ENCODE results near the gene IGFN1. TPM values are rescaled to one million over a fixed set of nuclear protein-coding genes. Genes with fewer than 3 reads are reported as not detected.

Gene IGFN1
- polyA plus RNA-seq, 1 donor from 2014 or later = not detected

GRCh38 chr1:201163707-201164106 lies 26.9 kb upstream of the IGFN1 start:
- no peaks in the 10 kb centered on the region for H3K9me2 ChIP-seq (ENCODE audit: insufficient read depth, low read length)
- H4K20me1 ChIP-seq (ENCODE audit: insufficient read depth) = no peaks in the 10 kb centered on the region
- no peak overlapping the region for H2AFZ ChIP-seq (ENCODE audit: low read depth, low read length)
- H3K4me3 ChIP-seq (ENCODE audit: low read length) = no peak overlapping the region
- H3K27ac ChIP-seq (ENCODE audit: low read length) = no peak overlapping the region
- no peak overlapping the region for H3K4me2 ChIP-seq (ENCODE audit: low read length)
- H3K79me2 ChIP-seq (replicated peaks; ENCODE audit: insufficient read depth, low read length) = no peaks in the 10 kb centered on the region
- H3K27me3 ChIP-seq (ENCODE audit: insufficient read depth, low read depth, low read length) = no peaks in the 10 kb centered on the region
- H3K36me3 ChIP-seq (ENCODE audit: insufficient read depth, low read length) = no peaks in the 10 kb centered on the region
- TF ChIP-seq TAF1 (IDR thresholded peaks at IDR 0.05; ENCODE audit: low read depth) (no peak), RAD21 (conservative IDR thresholded peaks at IDR 0.05) (no peak), SMC3 (conservative IDR thresholded peaks at IDR 0.05; ENCODE audit: poor library complexity) (no peak), POLR2AphosphoS5 (IDR thresholded peaks at IDR 0.05) (no peak), CTCF (IDR thresholded peaks at IDR 0.05; ENCODE audit: poor library complexity, severe bottlenecking) (no peak), MXI1 (conservative IDR thresholded peaks at IDR 0.05; ENCODE audit: poor library complexity, severe bottlenecking) (no peak), EP300 (conservative IDR thresholded peaks at IDR 0.05; ENCODE audit: poor library complexity, severe bottlenecking) (no peak), EZH2 (IDR thresholded peaks at IDR 0.05; ENCODE audit: borderline replicate concordance, insufficient read depth, low read length, poor library complexity, severe bottlenecking) (no peak)
- H3K9me3 ChIP-seq (ENCODE audit: low read length) = no peaks in the 10 kb centered on the region
- no peaks in the 10 kb centered on the region for H3F3A ChIP-seq (ENCODE audit: insufficient read depth, low read length, poor library complexity, severe bottlenecking)
- H3K9ac ChIP-seq (ENCODE audit: low read length) = no peak overlapping the region

GRCh38 chr1:201164645-201165044 lies 26.0 kb upstream of the IGFN1 start:
- Histone ChIP-seq H4K20me1 (ENCODE audit: insufficient read depth) (no peaks in the 10 kb centered on the region), H2AFZ (ENCODE audit: low read depth, low read length) (no peak overlapping the region), H3K4me2 (ENCODE audit: low read length) (no peak overlapping the region), H3K27ac (ENCODE audit: low read length) (no peak overlapping the region), H3K36me3 (ENCODE audit: insufficient read depth, low read length) (no peaks in the 10 kb centered on the region), H3K9me3 (ENCODE audit: low read length) (no peaks in the 10 kb centered on the region), H3K4me3 (ENCODE audit: low read length) (no peak overlapping the region), H3K9ac (ENCODE audit: low read length) (no peak overlapping the region), H3K79me2 (replicated peaks; ENCODE audit: insufficient read depth, low read length) (no peaks in the 10 kb centered on the region), H3K27me3 (ENCODE audit: insufficient read depth, low read depth, low read length) (no peaks in the 10 kb centered on the region), H3K9me2 (ENCODE audit: insufficient read depth, low read length) (no peaks in the 10 kb centered on the region), H3F3A (ENCODE audit: insufficient read depth, low read length, poor library complexity, severe bottlenecking) (no peaks in the 10 kb centered on the region)
- TF ChIP-seq EP300 (conservative IDR thresholded peaks at IDR 0.05; ENCODE audit: poor library complexity, severe bottlenecking) (no peak), EZH2 (IDR thresholded peaks at IDR 0.05; ENCODE audit: borderline replicate concordance, insufficient read depth, low read length, poor library complexity, severe bottlenecking) (no peak), RAD21 (conservative IDR thresholded peaks at IDR 0.05) (no peak), POLR2AphosphoS5 (IDR thresholded peaks at IDR 0.05) (no peak), REST (IDR thresholded peaks at IDR 0.05; ENCODE audit: borderline replicate concordance) (no peak), MXI1 (conservative IDR thresholded peaks at IDR 0.05; ENCODE audit: poor library complexity, severe bottlenecking) (no peak), TAF1 (IDR thresholded peaks at IDR 0.05; ENCODE audit: low read depth) (no peak), CTCF (IDR thresholded peaks at IDR 0.05; ENCODE audit: poor library complexity, severe bottlenecking) (no peak)
